GM18508 (cell line): ENCODE results near the gene CA10.

ENCODE experiments used
- ATAC-seq: cut with Tn5 transposase; IDR thresholded peaks from one replicate; pipeline ENCODE4 v1.9.1; 2021; ENCODE audit warnings: moderate number of reproducible peaks; ENCODE audit not compliant: insufficient read depth, unreplicated experiment

CA10 gene

GRCh38 chr17:52147872-52148271 is 10.6 kb downstream of the CA10 start:
- peak; percentile 74 for ATAC-seq

GRCh38 chr17:52147431-52147830 is 11.1 kb downstream of the CA10 start:
- no peak for ATAC-seq

GRCh38 chr17:52145476-52145875 is 13.0 kb downstream of the CA10 start:
- no peak for ATAC-seq

GRCh38 chr17:52143542-52143941 is 15.0 kb downstream of the CA10 start:
- no peak for ATAC-seq

GRCh38 chr17:52140601-52141000 is 17.9 kb downstream of the CA10 start:
- no peak for ATAC-seq

- no peak for ATAC-seq
Measured at GRCh38 chr17:52138752-52139151, 19.8 kb downstream of the CA10 start.

GRCh38 chr17:52138350-52138749 is 20.2 kb downstream of the CA10 start:
- ATAC-seq = no peak

GRCh38 chr17:52136166-52136565 is 22.3 kb downstream of the CA10 start:
- no peak for ATAC-seq

- no peak for ATAC-seq
Measured at GRCh38 chr17:52134641-52135040, 23.9 kb downstream of the CA10 start.

- ATAC-seq = no peak
Measured at GRCh38 chr17:52128721-52129120, 29.8 kb downstream of the CA10 start.

- ATAC-seq = no peak
Measured at GRCh38 chr17:52124993-52125392, 33.5 kb downstream of the CA10 start.

- ATAC-seq = no peak
Measured at GRCh38 chr17:52124561-52124960, 34.0 kb downstream of the CA10 start.

- no peak for ATAC-seq
Measured at GRCh38 chr17:52120465-52120864, 38.0 kb downstream of the CA10 start.

- no peak for ATAC-seq
Measured at GRCh38 chr17:52110923-52111581, 47.5 kb downstream of the CA10 start.

GRCh38 chr17:52106638-52107261 is 51.8 kb downstream of the CA10 start:
- ATAC-seq = no peak

- no peak for ATAC-seq
Measured at GRCh38 chr17:52106072-52106471, 52.4 kb downstream of the CA10 start.

- ATAC-seq = no peak
Measured at GRCh38 chr17:52105591-52105990, 52.9 kb downstream of the CA10 start.

GRCh38 chr17:52096056-52096455 is 62.5 kb downstream of the CA10 start:
- ATAC-seq = no peak

- no peak for ATAC-seq
Measured at GRCh38 chr17:52084176-52084575, 74.3 kb downstream of the CA10 start.

GRCh38 chr17:52079496-52079895 is 79.0 kb downstream of the CA10 start:
- no peak for ATAC-seq

GRCh38 chr17:52071712-52072111 is 86.8 kb downstream of the CA10 start:
- ATAC-seq = no peak

GRCh38 chr17:52064791-52065211 is 93.7 kb downstream of the CA10 start:
- no peak for ATAC-seq
